ENCODE data around the gene SH3PXD2A. TPM values are rescaled to one million over a fixed set of nuclear protein-coding genes. Genes with fewer than 3 reads are reported as not detected.
A peak's percentile ranks its signal among the peaks of the same experiment; 100 is the strongest.

The SH3PXD2A gene
- total RNA-seq, 2 donors from 2014 or later: 14.6 to 18.2 TPM

DNA sequence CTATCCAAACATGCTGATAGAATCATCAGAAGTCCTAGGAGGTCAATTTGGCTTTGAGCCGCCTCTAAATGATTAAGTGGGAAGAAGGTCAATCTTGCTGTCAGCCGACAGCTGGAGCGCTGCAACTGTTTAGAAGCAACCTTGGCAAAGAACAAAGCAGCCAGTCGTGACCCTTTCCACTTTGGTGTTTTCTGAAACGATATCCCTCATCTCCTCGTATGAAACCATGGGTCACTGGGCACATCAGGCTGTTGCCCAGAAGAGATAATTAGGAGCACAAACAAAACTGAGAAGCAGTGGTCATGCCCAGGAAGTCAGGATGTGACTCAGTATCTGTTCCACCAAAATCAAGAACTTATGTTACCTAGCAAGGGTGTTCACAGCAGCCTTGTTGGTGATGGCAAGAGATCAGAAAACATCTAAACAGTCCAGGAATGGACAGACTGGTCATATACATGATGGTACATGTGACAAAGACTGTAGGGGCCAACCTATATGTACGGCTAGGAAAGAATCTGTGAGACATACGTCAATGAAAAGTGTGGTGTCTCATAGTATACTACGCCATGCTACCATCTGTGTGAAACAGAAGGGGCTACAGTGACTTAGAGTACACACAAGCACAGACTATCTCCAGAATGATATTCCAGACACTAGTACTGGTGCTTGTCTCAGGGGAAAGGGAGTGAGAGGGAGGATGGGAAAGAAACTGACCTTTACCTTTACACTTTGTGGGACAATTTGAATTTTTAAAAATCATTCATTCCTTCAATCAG lies 40.2 kb upstream of the SH3PXD2A start:
- Histone ChIP-seq H3K27me3 (no peaks in the 10 kb centered on the region), H3K27ac (peak overlapping the region; percentile 50 to 74), H3K36me3 (peaks cover 45% of the 10 kb centered on the region), H3K4me3 (no peak overlapping the region), H3K9me3 (no peaks in the 10 kb centered on the region), H3K4me1 (peaks cover 0 to 26% of the 10 kb centered on the region in 2 donors)
- no peak for DNase-seq (ENCODE audit: low spot score)
- TF ChIP-seq, protein P1, sequence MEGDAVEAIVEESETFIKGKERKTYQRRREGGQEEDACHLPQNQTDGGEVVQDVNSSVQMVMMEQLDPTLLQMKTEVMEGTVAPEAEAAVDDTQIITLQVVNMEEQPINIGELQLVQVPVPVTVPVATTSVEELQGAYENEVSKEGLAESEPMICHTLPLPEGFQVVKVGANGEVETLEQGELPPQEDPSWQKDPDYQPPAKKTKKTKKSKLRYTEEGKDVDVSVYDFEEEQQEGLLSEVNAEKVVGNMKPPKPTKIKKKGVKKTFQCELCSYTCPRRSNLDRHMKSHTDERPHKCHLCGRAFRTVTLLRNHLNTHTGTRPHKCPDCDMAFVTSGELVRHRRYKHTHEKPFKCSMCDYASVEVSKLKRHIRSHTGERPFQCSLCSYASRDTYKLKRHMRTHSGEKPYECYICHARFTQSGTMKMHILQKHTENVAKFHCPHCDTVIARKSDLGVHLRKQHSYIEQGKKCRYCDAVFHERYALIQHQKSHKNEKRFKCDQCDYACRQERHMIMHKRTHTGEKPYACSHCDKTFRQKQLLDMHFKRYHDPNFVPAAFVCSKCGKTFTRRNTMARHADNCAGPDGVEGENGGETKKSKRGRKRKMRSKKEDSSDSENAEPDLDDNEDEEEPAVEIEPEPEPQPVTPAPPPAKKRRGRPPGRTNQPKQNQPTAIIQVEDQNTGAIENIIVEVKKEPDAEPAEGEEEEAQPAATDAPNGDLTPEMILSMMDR (IDR thresholded peaks at IDR 0.05): no peak

DNA sequence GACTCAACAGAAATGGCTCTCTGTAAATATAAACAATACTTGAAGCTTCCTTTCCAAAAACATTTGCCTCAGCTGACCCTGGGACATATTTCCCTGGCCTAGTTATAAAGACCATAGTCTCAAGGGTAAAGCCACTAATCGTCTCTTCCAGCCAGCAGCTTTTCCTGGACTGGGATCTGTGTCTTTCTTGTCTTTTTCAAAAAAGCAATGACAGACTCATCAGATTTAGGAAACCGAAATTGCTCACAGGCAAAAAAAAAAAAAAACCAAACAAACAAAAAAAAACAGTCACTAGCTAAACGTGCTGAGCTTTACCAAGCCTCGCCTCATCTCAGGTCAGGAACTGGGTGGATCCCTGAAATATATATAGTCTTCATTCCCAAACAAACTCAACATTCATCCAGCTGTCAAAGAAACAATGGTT lies 39.1 kb upstream of the SH3PXD2A start:
- Histone ChIP-seq H3K27ac (peak overlapping the region; percentile 50 to 74), H3K36me3 (peaks cover 41% of the 10 kb centered on the region), H3K4me3 (no peak overlapping the region)

DNA sequence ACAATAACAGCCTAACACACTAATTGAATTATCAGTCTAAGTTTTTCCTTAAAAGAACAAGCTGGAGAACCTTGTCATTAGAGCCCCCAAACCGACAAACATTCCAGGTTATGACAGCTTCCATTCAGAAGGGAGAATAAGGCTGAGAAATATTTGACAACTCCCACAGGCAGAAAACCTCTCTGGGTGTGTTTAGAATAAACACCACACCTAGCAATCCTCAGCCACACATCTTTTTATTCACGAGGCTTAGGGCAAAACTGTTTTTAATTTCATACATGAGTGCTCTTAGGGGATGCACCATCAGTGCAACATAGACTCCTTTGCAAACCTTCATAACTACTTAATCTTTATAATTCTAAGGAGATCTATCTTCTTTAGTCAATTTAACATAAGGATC lies 38.4 kb upstream of the SH3PXD2A start:
- TF ChIP-seq, protein P1 (IDR thresholded peaks at IDR 0.05): no peak
- Histone ChIP-seq H3K27me3 (no peaks in the 10 kb centered on the region), H3K36me3 (peaks cover 35% of the 10 kb centered on the region), H3K4me3 (no peak overlapping the region), H3K27ac (peak overlapping the region; percentile 50 to 74), H3K4me1 (peaks cover 0 to 27% of the 10 kb centered on the region in 2 donors), H3K9me3 (no peaks in the 10 kb centered on the region)
- DNase-seq (ENCODE audit: low spot score): no peak

More for the DNA sequence above, 39.1 kb upstream of the SH3PXD2A start:
- TF ChIP-seq, protein P1 (IDR thresholded peaks at IDR 0.05): no peak
- Histone ChIP-seq H3K4me1 (peaks cover 0 to 26% of the 10 kb centered on the region in 2 donors), H3K27me3 (no peaks in the 10 kb centered on the region), H3K9me3 (no peaks in the 10 kb centered on the region)
- no peak for DNase-seq (ENCODE audit: low spot score)

DNA sequence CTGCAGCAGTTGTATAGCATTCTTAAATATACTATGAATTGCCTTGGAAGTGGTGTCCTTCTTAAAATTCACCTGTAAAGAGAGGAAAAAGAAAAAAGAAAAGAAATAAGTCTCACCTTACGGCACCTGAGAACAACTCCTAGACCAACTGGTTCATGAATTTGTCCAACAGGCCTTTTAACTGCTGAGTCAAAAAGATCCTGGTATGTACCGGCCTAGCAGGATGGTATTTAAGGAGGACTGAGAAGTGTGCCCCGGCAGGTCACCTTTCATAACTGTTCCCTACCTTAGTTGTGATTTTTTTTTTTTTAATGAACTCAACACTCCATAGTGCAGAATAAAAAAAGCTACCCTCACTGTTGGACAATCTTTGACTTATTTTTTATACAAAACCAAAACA lies 36.8 kb upstream of the SH3PXD2A start:
- DNase-seq (ENCODE audit: low spot score): no peak
- no peak overlapping the region for H3K4me3 ChIP-seq
- no peaks in the 10 kb centered on the region for H3K27me3 ChIP-seq
- TF ChIP-seq, protein P1 (IDR thresholded peaks at IDR 0.05): no peak
- H3K36me3 ChIP-seq: peaks cover 26% of the 10 kb centered on the region
- no peak overlapping the region for H3K27ac ChIP-seq
- H3K4me1 ChIP-seq: peaks cover 0 to 40% of the 10 kb centered on the region in 2 donors
- H3K9me3 ChIP-seq: no peaks in the 10 kb centered on the region

DNA sequence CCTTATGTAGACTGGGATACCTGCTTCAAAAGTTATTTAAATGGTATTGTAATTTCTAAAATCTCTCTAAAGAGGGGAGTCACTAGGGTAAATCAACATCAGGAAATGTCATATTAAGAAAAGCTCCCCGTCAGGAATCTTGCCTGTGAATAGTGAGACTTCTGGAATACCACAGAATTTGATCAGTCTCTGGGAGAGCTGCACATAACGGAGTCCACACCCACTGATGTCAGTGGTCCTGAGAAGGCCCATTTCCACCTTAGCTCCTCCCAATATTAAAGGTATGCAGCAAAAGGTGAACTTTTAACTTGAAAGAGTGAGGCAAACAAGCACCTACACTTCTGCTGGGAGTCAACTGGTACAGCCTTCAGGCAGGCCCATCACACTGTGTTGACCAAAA lies 35.3 kb upstream of the SH3PXD2A start:
- H3K27me3 ChIP-seq: no peaks in the 10 kb centered on the region
- H3K4me3 ChIP-seq: no peak overlapping the region
- TF ChIP-seq, protein P1 (IDR thresholded peaks at IDR 0.05): no peak
- H3K27ac ChIP-seq: peak overlapping the region in 1 of 2 donors; percentile 23
- H3K36me3 ChIP-seq: peaks cover 32% of the 10 kb centered on the region
- DNase-seq (ENCODE audit: low spot score): no peak
- peaks cover 0 to 38% of the 10 kb centered on the region in 2 donors for H3K4me1 ChIP-seq
- no peaks in the 10 kb centered on the region for H3K9me3 ChIP-seq

Data from right atrium auricular region (tissue), 2 donors.